Tibial nerve (tissue), 4 donors: Measurements from ENCODE around the gene TRIM61. TPM values are rescaled to one million over a fixed set of nuclear protein-coding genes. Genes with fewer than 3 reads are reported as not detected.

Experiments
- DNase-seq, 2 donors: peaks; one replicate each; pipeline ENCODE4 v3.0.0-alpha.2; 2019; ENCODE audit warnings: low spot score in 2 of 2
- H3K27ac ChIP-seq, 4 donors: fragments of 200-600 bp; sonication (generic) in 3 of 4; one replicate each; pipeline ENCODE4 v1.5.1; 2017 to 2019; ENCODE audit warnings: mild to moderate bottlenecking in 1 of 4
- H3K27me3 ChIP-seq, 2 donors: fragments of 200-600 bp; sonication (generic) in 1 of 2; one replicate each; pipeline versions ENCODE4 v1.5.1 to v1.6.0; 2017 to 2019
- H3K36me3 ChIP-seq, 3 donors: fragments of 200-600 bp; sonication (generic); one replicate each; pipeline ENCODE4 v1.5.1; 2018 to 2019
- H3K4me1 ChIP-seq, 4 donors: fragments of 200-600 bp; sonication (generic) in 3 of 4; one replicate each; pipeline ENCODE4 v1.5.1; 2017 to 2019
- H3K4me3 ChIP-seq, 4 donors: fragments of 200-600 bp; sonication (generic) in 3 of 4; one replicate each; pipeline ENCODE4 v1.5.1; 2017 to 2019; ENCODE audit warnings: mild to moderate bottlenecking in 1 of 4, moderate library complexity in 1 of 4
- H3K9me3 ChIP-seq, 4 donors: fragments of 200-600 bp; sonication (generic) in 3 of 4; one replicate each; pipeline ENCODE4 v1.5.1; 2017 to 2019
- CTCF ChIP-seq, 5 experiments: fragments of 200-600 bp in 3 of 5; fragments of 450-650 bp in 2 of 5; sonication (generic) in 3 of 5; IDR thresholded peaks; one replicate each; pipeline ENCODE4 v1.5.1; 2016 to 2019; ENCODE audit warnings: antibody characterized with exemption in 5 of 5, mild to moderate bottlenecking in 3 of 5, moderate library complexity in 2 of 5
- EP300 ChIP-seq, 2 donors: sonication (generic); formaldehyde crosslinking; IDR thresholded peaks; one replicate each; pipeline ENCODE4 v1.6.1; 2017; ENCODE audit warnings: antibody characterized with exemption in 2 of 2, mild to moderate bottlenecking in 1 of 2
- POLR2A ChIP-seq, 2 donors: fragments of 450-650 bp; IDR thresholded peaks; one replicate each; pipeline ENCODE4 v1.6.1; 2017; ENCODE audit warnings: antibody characterized with exemption in 2 of 2, mild to moderate bottlenecking in 2 of 2, moderate library complexity in 2 of 2
- WGBS, 2 donors: methylation state at CpG; one replicate each; pipeline ENCODE4 v1.1.5; 2018; 5-methylcytosine and 5-hydroxymethylcytosine counted together
- small RNA-seq: library from RNA; depleted of rRNA; stranded (forward); fragments of <200 nt; gene quantifications from one replicate; pipeline ENCODE3, GENCODE V24; 2016
- total RNA-seq, 4 donors: library from RNA; depleted of rRNA; stranded (reverse); fragments of >200 nt; gene quantifications; one replicate each; pipeline ENCODE4 v1.1.0, GENCODE V29; 2016

TRIM61 gene
- total RNA-seq, 4 donors from 2014 or later, result 1.0 TPM; not detected in 3

DNA sequence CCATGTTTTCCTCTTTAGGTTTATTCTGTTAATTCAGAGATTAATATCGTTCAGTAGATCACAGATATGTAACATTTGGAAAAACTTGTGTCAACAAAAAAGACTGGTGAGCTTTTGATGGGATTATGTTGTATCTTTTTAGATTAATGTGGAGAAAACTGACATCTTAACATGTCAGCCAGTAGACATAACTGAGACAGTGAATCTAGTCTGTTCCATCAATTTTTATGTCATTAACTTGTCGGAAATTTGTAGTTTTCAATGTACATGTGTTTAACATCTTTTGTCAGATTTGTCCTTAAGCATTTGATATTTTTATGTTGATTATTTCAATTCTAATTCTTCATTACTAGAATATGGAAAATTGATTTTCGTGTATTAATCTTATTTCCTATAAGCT lies 58.5 kb downstream of the TRIM61 start:
- H3K4me1 ChIP-seq, result no peaks in the 10 kb centered on the region
- TF ChIP-seq EP300 (IDR thresholded peaks at IDR 0.05), result no peak
- TF ChIP-seq CTCF (IDR thresholded peaks at IDR 0.05), result no peak
- TF ChIP-seq POLR2A (IDR thresholded peaks at IDR 0.05), result no peak
- H3K9me3 ChIP-seq, result peaks cover 0 to 15% (median 0%) of the 10 kb centered on the region in 4 donors
- H3K36me3 ChIP-seq, result no peaks in the 10 kb centered on the region
- no peak overlapping the region for H3K4me3 ChIP-seq
- H3K27ac ChIP-seq, result no peak overlapping the region
- WGBS, 2 donors, result 71 to 74% methylated on average over 3 of the region's 3 CpGs
- DNase-seq, result no peak
- H3K27me3 ChIP-seq, result no peaks in the 10 kb centered on the region

Small RNAs within 50 kb of the gene (small RNA-seq; reads per million reads assigned to genes)
- gene AC106872.12, result not detected

Other genes with a start within 250 kb of the TRIM61 start
- not detected for gene SMIM31, start 223.5 kb downstream of the TRIM61 start, total RNA-seq
- not detected for gene APELA, start 100.5 kb downstream of the TRIM61 start, total RNA-seq
- gene TRIM60, start 54.3 kb upstream of the TRIM61 start, total RNA-seq, result under 1 TPM in 1 of 4 donors, not detected in 3; 0.90 TPM
- gene TRIM75, start 76.2 kb upstream of the TRIM61 start, total RNA-seq, result not detected
- 10 to 100 TPM; 15.6 to 32.4 (median 20.4) TPM for gene TMEM192, start 135.2 kb upstream of the TRIM61 start, total RNA-seq
- gene KLHL2, start 229.9 kb upstream of the TRIM61 start, total RNA-seq, result 10 to 100 TPM; 18.0 to 26.7 (median 23.8) TPM